ENCODE results near the gene ZNF200. TPM values are rescaled to one million over a fixed set of nuclear protein-coding genes. Genes with fewer than 3 reads are reported as not detected.

The ZNF200 gene
- total RNA-seq, 1 experiment from 2014 or later, result 8.8 TPM

Other genes starting within 250 kb of the ZNF200 start
- gene CLDN9, start 222.2 kb downstream of the ZNF200 start, total RNA-seq (2021; ENCODE audit: unreplicated experiment), result 0.76 TPM
- gene CLDN6, start 217.0 kb downstream of the ZNF200 start, total RNA-seq (2021; ENCODE audit: unreplicated experiment), result 0.49 TPM
- 188 TPM for gene TNFRSF12A, start 214.8 kb downstream of the ZNF200 start, total RNA-seq (2021; ENCODE audit: unreplicated experiment)
- gene HCFC1R1, start 211.2 kb downstream of the ZNF200 start, total RNA-seq (2021; ENCODE audit: unreplicated experiment), result 60.0 TPM
- 62.9 TPM for gene THOC6, start 211.1 kb downstream of the ZNF200 start, total RNA-seq (2021; ENCODE audit: unreplicated experiment)
- 21.3 TPM for gene BICDL2, start 198.2 kb downstream of the ZNF200 start, total RNA-seq (2021; ENCODE audit: unreplicated experiment)
- 2.5 TPM for gene MMP25, start 188.6 kb downstream of the ZNF200 start, total RNA-seq (2021; ENCODE audit: unreplicated experiment)
- 13.7 TPM for gene IL32, start 169.5 kb downstream of the ZNF200 start, total RNA-seq (2021; ENCODE audit: unreplicated experiment)
- gene ZSCAN10, start 135.9 kb downstream of the ZNF200 start, total RNA-seq (2021; ENCODE audit: unreplicated experiment), result 0.76 TPM
- 17.0 TPM for gene ZNF205, start 122.6 kb downstream of the ZNF200 start, total RNA-seq (2021; ENCODE audit: unreplicated experiment)
- gene ZNF213, start 100.1 kb downstream of the ZNF200 start, total RNA-seq (2021; ENCODE audit: unreplicated experiment), result 11.0 TPM
- gene OR1F1, start 47.0 kb downstream of the ZNF200 start, total RNA-seq (2021; ENCODE audit: unreplicated experiment), result not detected
- gene MEFV, start 21.5 kb upstream of the ZNF200 start, total RNA-seq (2021; ENCODE audit: unreplicated experiment), result 0.15 TPM
- 31.4 TPM for gene ZNF263, start 48.3 kb upstream of the ZNF200 start, total RNA-seq (2021; ENCODE audit: unreplicated experiment)
- gene TIGD7, start 70.3 kb upstream of the ZNF200 start, total RNA-seq (2021; ENCODE audit: unreplicated experiment), result 0.49 TPM
- gene ZNF75A, start 70.3 kb upstream of the ZNF200 start, total RNA-seq (2021; ENCODE audit: unreplicated experiment), result 10.3 TPM
- gene OR2C1, start 120.7 kb upstream of the ZNF200 start, total RNA-seq (2021; ENCODE audit: unreplicated experiment), result not detected
- 20.0 TPM for gene ZSCAN32, start 165.8 kb upstream of the ZNF200 start, total RNA-seq (2021; ENCODE audit: unreplicated experiment)
- gene ZNF174, start 166.1 kb upstream of the ZNF200 start, total RNA-seq (2021; ENCODE audit: unreplicated experiment), result 8.2 TPM
- gene ZNF597, start 208.3 kb upstream of the ZNF200 start, total RNA-seq (2021; ENCODE audit: unreplicated experiment), result 3.2 TPM
- 32.2 TPM for gene NAA60, start 208.5 kb upstream of the ZNF200 start, total RNA-seq (2021; ENCODE audit: unreplicated experiment)